Endothelial cell of umbilical vein (primary cell): ENCODE results near the gene NAV2. TPM values are rescaled to one million over a fixed set of nuclear protein-coding genes. Genes with fewer than 3 reads are reported as not detected.

Experiments
- BruUV-seq: library from RNA; stranded (reverse); fragments of 400-500 nt; replicated peaks from 2 replicates; lab custom pipeline; 2021; lab: Mats Ljungman, UMichigan
- CTCF ChIA-PET: fragments of 300-600, 350-600 bp; sonication (Branson Sonifier 250); formaldehyde crosslinking; loops from one replicate; lab custom pipeline; 2021; ENCODE audit warnings: antibody characterized with exemption, inconsistent platforms; lab: Charles Lee
- POLR2A ChIA-PET: fragments of 300-600, 350-600 bp; sonication (Branson Sonifier 250); formaldehyde crosslinking; loops from one replicate; lab custom pipeline; 2021; ENCODE audit warnings: antibody characterized with exemption, inconsistent platforms; lab: Charles Lee
- DNase-seq: peaks from one replicate; pipeline ENCODE4 v3.0.0-alpha.2; 2011; ENCODE audit warnings: low read depth, low spot score
- FAIRE-seq: peaks from 2 replicates; lab custom pipeline; 2011; peaks lifted over from hg19 to GRCh38; lab: Jason Lieb, UNC
- H2AFZ ChIP-seq: 2 replicates; pipeline ENCODE4 v1.6.0; 2012; ENCODE audit warnings: low read depth, low read length, control low read depth, inconsistent platforms
- H3K27ac ChIP-seq: 2 replicates; pipeline ENCODE4 v1.5.1; 2011; ENCODE audit warnings: low read depth, mild to moderate bottlenecking, control low read depth, low read length, moderate library complexity; ENCODE audit not compliant: insufficient read depth
- H3K27me3 ChIP-seq, 2 experiments: 2 replicates each; pipeline versions ENCODE4 v1.6.0 to v1.6.1; 2011; ENCODE audit warnings: low read length in 2 of 2, mixed read lengths in 1 of 2; ENCODE audit not compliant: control insufficient read depth in 2 of 2, insufficient read depth in 2 of 2
- H3K36me3 ChIP-seq, 2 experiments: 2 replicates in 1 of 2; 3 replicates in 1 of 2; pipeline ENCODE4 v1.5.1; 2011; ENCODE audit warnings: low read length in 2 of 2, mild to moderate bottlenecking in 1 of 2, moderate library complexity in 1 of 2; ENCODE audit not compliant: control insufficient read depth in 2 of 2, insufficient read depth in 2 of 2; ENCODE audit errors: extremely low read depth in 1 of 2
- H3K4me1 ChIP-seq: 3 replicates; pipeline ENCODE4 v1.5.1; 2011; ENCODE audit warnings: mild to moderate bottlenecking, low read length; ENCODE audit not compliant: control insufficient read depth, insufficient read depth; ENCODE audit errors: extremely low read depth
- H3K4me2 ChIP-seq: 2 replicates; pipeline ENCODE4 v1.6.1; 2011; ENCODE audit warnings: low read length, control low read depth, mixed read lengths; ENCODE audit not compliant: insufficient read depth
- H3K4me3 ChIP-seq, 3 experiments: fragments of 200-600 bp in 1 of 3; sonication (generic), shearing (Covaris generic) in 1 of 3; replicated peaks in 1 of 3; 2 replicates each; pipeline ENCODE4 v1.5.1; 2011 to 2016; ENCODE audit warnings: control low read depth in 3 of 3, low read length in 3 of 3, mild to moderate bottlenecking in 2 of 3, inconsistent platforms in 1 of 3, low read depth in 1 of 3, moderate library complexity in 1 of 3; ENCODE audit not compliant: insufficient read depth in 1 of 3
- H3K79me2 ChIP-seq: 2 replicates; pipeline ENCODE4 v1.6.0; 2012; ENCODE audit warnings: low read length, inconsistent platforms; ENCODE audit not compliant: control insufficient read depth, insufficient read depth
- H3K9ac ChIP-seq: replicated peaks from 2 replicates; pipeline ENCODE3; 2011; ENCODE audit warnings: low read length, control low read depth; ENCODE audit not compliant: insufficient read depth; ENCODE audit errors: extremely low read depth
- H3K9me1 ChIP-seq: replicated peaks from 3 replicates; pipeline ENCODE4 v1.6.0; 2011; ENCODE audit warnings: mild to moderate bottlenecking, low read length; ENCODE audit not compliant: control insufficient read depth, insufficient read depth; ENCODE audit errors: extremely low read depth
- H3K9me3 ChIP-seq: replicated peaks from 2 replicates; pipeline ENCODE4 v1.5.1; 2012; ENCODE audit warnings: low read length, inconsistent platforms; ENCODE audit not compliant: control insufficient read depth, insufficient read depth
- H4K20me1 ChIP-seq: replicated peaks from 2 replicates; pipeline ENCODE3; 2011; ENCODE audit warnings: mild to moderate bottlenecking, low read length; ENCODE audit not compliant: control insufficient read depth, insufficient read depth; ENCODE audit errors: extremely low read depth
- EZH2 ChIP-seq: IDR thresholded peaks from 2 replicates; pipeline ENCODE4 v1.6.1; 2012; ENCODE audit warnings: borderline replicate concordance, low read depth, mild to moderate bottlenecking, moderate library complexity, low read length, inconsistent platforms; ENCODE audit not compliant: severe bottlenecking
- FOS ChIP-seq: IDR thresholded peaks from 2 replicates; pipeline ENCODE4 v1.6.1; 2011; ENCODE audit warnings: mild to moderate bottlenecking, low read length, moderate library complexity, borderline replicate concordance; ENCODE audit not compliant: insufficient read depth
- GATA2 ChIP-seq: IDR thresholded peaks from 2 replicates; pipeline ENCODE4 v1.7.0; 2011; ENCODE audit warnings: low read depth, mild to moderate bottlenecking, moderate library complexity, mixed read lengths, low read length; ENCODE audit not compliant: insufficient read length, insufficient read depth
- JUN ChIP-seq: IDR thresholded peaks from 2 replicates; pipeline ENCODE4 v1.6.1; 2011; ENCODE audit warnings: borderline replicate concordance, low read depth; ENCODE audit not compliant: insufficient read length, insufficient read depth
- MYC ChIP-seq: IDR thresholded peaks from one replicate; pipeline ENCODE4 v1.6.1; 2011; ENCODE audit warnings: mild to moderate bottlenecking, low read depth, low read length
- POLR2A ChIP-seq: IDR thresholded peaks from 2 replicates; pipeline ENCODE4 v1.6.1; 2012; ENCODE audit warnings: low read depth, mild to moderate bottlenecking, control low read depth, low read length
- POLR2AphosphoS5 ChIP-seq: IDR thresholded peaks from 2 replicates; pipeline ENCODE4 v1.6.1; 2012; ENCODE audit warnings: low read depth, mild to moderate bottlenecking, control low read depth, low read length, moderate library complexity; ENCODE audit not compliant: insufficient read depth
- dilution Hi-C: fragments of 300-500 bp; cut with MboI; formaldehyde crosslinking; loops from one replicate; pipeline ENCODE4 v1.15.0; 2019; ENCODE audit warnings: low sequenced_read_pairs; ENCODE audit not compliant: extremely low pct_ligation_motif_present
- intact Hi-C: fragments of 100-400 bp; cut with micrococcal nuclease; formaldehyde crosslinking; loops from one replicate; pipeline ENCODE4 v1.10.0; 2022
- polyA plus RNA-seq, 4 experiments: library from polyadenylated mRNA; depleted of rRNA in 3 of 4; stranded (reverse) in 3 of 4; unstranded in 1 of 4; fragments of >200 nt; gene quantifications; 2 replicates each; pipeline versions ENCODE4 v1.2.1 to v1.2.3, GENCODE V29; 2011 to 2012; ENCODE audit warnings: missing spikeins in 1 of 4
- total RNA-seq: library from RNA; stranded (reverse); gene quantifications from 2 replicates; pipeline ENCODE4 v1.2.3, GENCODE V29; 2021
- TF ChIP-seq, protein P1 (sequence below), 2 donors: IDR thresholded peaks; 1 replicate in 1 of 2; 2 replicates in 1 of 2; pipeline ENCODE4 v1.5.1; 2011; ENCODE audit warnings: low read length in 2 of 2, mild to moderate bottlenecking in 2 of 2, moderate library complexity in 2 of 2, control low read depth in 1 of 2, inconsistent platforms in 1 of 2, low read depth in 1 of 2; ENCODE audit not compliant: insufficient read depth in 1 of 2; ENCODE audit errors: extremely low read depth in 1 of 2
- TF ChIP-seq, protein P2 (sequence below): IDR thresholded peaks from 2 replicates; pipeline ENCODE4 v1.6.1; 2011; ENCODE audit not compliant: insufficient read depth, insufficient read length

NAV2 gene
- total and polyA plus RNA-seq, 2 donors (not counting 3 experiments of a cell fraction or from before 2014, with no cell fraction given) = 10.9 to 68.0 TPM

DNA sequence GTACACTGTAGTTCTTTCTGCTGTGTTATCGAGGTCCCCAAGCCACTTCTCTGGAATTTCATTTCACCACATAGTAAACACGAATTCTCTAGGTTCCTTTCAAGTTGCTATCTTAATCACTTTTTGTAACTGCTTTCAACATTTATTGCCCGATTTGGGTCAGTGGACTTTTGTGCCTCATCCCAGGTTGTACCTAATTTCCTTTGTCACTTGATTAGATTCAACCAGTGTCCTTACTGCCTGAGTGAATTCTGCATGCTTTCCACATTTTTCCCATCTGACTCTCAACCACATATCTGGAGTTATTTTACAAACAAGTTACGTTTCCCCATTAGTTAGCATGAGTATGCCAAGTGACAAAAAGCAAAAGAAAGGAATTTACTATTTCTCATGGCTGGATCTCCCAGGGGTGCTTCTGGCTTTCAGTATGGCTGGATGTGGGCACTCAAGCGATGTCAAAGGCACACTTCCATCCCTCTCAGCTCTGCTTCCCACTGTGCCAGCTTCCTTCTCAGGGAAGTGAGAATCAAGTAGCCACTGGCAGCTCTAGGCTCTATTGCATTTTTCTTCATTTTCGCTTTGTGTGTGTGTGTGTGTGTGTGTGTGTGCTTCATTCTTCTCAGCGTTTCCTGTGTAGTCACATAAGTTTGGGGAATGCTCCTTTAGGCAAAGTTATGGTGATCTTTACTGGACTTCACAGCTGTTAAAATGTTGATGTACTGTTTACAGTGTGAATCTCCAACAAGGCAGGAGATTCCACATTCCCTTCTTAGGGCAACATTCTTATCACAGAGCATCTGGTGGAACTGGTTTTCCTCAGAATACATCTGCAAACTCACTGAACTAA is 318.7 kb downstream of the NAV2 start:
- no peak overlapping the region for H3K4me3 ChIP-seq
- peak; percentile 64 for FAIRE-seq
- CTCF ChIA-PET = interaction anchor here (1.1 to 1.6 kb wide), 2 partner anchors 10 to 79 kb away, joined by 5 to 7 read pairs; no protein-coding TSS in a partner anchor
- no peaks in the 10 kb centered on the region for H3K27me3 ChIP-seq
- peak; percentile 42 for DNase-seq
- H3K4me1 ChIP-seq = no peaks in the 10 kb centered on the region
- TF ChIP-seq POLR2AphosphoS5 = no peak
- TF ChIP-seq MYC = no peak
- no peak for TF ChIP-seq FOS
- TF ChIP-seq JUN = no peak
- TF ChIP-seq, protein P1, sequence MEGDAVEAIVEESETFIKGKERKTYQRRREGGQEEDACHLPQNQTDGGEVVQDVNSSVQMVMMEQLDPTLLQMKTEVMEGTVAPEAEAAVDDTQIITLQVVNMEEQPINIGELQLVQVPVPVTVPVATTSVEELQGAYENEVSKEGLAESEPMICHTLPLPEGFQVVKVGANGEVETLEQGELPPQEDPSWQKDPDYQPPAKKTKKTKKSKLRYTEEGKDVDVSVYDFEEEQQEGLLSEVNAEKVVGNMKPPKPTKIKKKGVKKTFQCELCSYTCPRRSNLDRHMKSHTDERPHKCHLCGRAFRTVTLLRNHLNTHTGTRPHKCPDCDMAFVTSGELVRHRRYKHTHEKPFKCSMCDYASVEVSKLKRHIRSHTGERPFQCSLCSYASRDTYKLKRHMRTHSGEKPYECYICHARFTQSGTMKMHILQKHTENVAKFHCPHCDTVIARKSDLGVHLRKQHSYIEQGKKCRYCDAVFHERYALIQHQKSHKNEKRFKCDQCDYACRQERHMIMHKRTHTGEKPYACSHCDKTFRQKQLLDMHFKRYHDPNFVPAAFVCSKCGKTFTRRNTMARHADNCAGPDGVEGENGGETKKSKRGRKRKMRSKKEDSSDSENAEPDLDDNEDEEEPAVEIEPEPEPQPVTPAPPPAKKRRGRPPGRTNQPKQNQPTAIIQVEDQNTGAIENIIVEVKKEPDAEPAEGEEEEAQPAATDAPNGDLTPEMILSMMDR (IDR thresholded peaks at IDR 0.05; ENCODE audit: extremely low read depth in 1 of 2, insufficient read depth in 1 of 2, low read depth in 1 of 2, low read length in 2 of 2) = no peak
- TF ChIP-seq, protein P2, sequence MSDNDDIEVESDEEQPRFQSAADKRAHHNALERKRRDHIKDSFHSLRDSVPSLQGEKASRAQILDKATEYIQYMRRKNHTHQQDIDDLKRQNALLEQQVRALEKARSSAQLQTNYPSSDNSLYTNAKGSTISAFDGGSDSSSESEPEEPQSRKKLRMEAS = no peak
- TF ChIP-seq POLR2A = no peak
- TF ChIP-seq EZH2 = no peak
- no peak for TF ChIP-seq GATA2
- H3K9me3 ChIP-seq = no peaks in the 10 kb centered on the region
- POLR2A ChIA-PET = interaction anchor here (0.6 kb wide), 1 partner anchor 8 kb away, joined by 3 read pairs; no protein-coding TSS in a partner anchor
- H3K79me2 ChIP-seq = no peaks in the 10 kb centered on the region
- no peaks in the 10 kb centered on the region for H3K9me1 ChIP-seq
- H3K27ac ChIP-seq = no peak overlapping the region
- no peaks in the 10 kb centered on the region for H3K36me3 ChIP-seq
- no peak overlapping the region for H3K4me2 ChIP-seq
- dilution Hi-C loops (no loop called here), intact Hi-C loops (no loop called here)
- H3K9ac ChIP-seq = no peak overlapping the region
- no peak overlapping the region for H2AFZ ChIP-seq
- H4K20me1 ChIP-seq = no peaks in the 10 kb centered on the region
- no TSS peak for BruUV-seq
